HG03135 (cell line): ENCODE measurements around the gene RPL22.
A peak's percentile ranks its signal among the peaks of the same experiment; 100 is the strongest.

Experiments used
- ATAC-seq: cut with Tn5 transposase; IDR thresholded peaks from one replicate; pipeline ENCODE4 v1.9.1; 2021; ENCODE audit warnings: mild to moderate bottlenecking, moderate library complexity; ENCODE audit not compliant: unreplicated experiment

Gene RPL22

DNA sequence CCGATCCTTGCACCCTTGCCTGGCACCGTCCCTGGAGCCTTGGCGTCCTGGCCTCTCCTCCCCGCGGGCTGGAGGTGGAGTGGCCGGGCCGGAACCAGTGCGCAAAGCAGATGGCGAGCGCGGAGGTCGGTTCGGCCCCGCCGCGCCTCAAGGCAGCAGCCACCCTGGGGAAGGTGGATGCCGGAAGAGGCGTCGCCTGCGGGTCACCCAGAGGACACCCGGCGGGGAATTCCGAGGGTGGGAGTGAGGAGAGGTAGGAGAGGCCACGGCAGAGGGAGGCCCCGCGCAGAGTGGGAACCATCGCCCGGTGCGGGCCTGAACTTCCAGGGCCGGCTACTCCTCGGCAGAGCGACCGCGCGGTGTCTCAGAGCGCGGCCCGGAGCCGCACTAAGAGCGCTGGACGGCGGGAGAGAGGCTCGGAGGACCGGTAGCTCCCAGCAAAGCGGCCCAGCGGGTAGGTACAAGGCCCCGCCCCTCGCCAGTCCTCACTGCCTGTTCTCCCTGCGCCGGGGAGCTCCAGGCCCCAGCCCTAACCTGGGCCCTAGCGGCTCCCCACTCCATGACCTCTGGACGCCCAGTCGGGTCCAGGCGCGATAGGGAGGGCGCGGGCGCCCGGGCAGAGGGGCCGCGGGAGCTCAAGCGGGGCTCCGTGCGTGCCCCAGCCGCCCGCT, 6.6 kb upstream of the RPL22 start, which contains the start of gene RNF207:
TSS of gene RNF207 (plus strand) at position 271 of the 671 bp plus-strand sequence. CDS start 417 bp downstream, outside the sequence.
- no peak for ATAC-seq

DNA sequence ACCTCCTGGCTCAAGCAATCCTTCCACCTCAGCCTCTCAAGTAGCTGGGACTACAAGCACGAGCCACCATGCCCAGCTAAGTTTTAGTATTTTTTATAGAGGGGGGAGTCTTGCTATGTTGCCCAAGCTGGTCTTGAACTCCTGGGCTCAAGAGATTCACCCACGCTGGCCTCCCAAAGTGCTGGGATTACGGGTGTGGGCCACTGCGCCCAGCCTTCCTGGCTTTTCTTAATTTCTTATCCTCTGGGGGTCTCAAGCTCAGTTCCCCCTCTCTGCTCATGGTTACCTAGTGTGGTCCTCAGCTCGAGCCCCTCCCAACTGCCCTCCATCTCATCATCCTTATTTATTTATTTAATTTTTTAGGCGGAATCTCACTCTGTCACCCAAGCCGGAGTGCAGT, 2.9 kb upstream of the RPL22 start:
- ATAC-seq, result no peak

DNA sequence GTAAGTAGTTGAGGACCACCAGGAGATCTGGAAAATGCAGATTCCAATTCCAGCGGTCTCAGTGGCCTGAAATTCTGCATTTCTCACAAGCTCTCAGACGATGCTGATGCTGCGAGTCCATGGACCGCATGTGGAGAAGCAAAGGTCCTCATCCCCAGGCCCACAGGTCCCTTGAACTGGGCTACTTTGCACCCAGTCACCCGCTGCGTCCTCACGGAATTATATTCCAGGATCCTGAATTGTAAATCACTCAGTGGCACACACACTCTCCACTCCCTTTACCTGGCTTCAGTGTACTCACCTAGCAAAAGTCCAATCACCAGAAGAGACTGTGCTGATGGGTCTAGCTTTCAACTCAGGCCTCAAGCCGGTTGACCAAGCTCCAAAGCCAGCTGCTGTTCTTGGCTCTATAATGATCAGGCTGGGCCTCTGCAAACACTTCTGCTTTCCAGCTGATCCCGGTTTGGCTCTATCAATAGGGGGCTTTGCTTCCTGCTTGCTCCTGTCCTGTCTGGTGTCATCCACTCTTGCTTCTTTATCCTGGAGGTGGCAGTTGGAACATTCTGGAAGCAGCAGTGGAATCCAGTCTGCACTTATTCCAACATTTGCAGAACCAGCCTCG, 904 bp upstream of the RPL22 start:
- no peak for ATAC-seq

DNA sequence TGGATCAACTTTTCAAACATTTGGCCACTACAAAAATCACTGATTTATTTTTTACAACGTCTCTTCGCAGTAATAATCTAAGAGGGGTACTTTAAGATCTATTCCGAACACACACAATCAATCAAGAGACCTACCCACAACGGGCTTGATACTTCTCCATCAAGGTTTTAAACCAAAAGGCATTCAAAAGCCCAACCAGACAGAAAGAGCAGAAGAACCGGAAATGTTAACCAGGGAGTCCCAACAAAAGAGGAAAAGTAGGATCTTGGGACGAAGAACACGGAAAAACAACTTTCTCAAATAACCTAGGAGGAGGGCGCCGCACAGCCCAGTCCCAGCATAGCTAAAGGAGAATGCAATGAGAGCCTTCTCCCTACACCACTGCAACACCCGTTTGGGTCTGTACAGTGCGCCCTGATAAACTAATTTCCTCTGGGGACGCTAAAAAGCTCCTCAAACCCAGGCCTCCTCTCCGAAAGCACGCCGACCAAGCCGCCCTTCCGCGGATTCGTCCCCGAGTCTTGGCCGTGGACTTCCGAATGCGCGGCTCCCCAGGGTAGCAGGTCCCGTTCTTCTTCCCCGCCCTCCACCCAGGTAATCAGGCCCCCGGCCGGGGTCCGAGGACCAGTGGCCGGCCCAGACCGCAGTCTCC, 623 bp downstream of the RPL22 start:
- peak; percentile 38 for ATAC-seq

DNA sequence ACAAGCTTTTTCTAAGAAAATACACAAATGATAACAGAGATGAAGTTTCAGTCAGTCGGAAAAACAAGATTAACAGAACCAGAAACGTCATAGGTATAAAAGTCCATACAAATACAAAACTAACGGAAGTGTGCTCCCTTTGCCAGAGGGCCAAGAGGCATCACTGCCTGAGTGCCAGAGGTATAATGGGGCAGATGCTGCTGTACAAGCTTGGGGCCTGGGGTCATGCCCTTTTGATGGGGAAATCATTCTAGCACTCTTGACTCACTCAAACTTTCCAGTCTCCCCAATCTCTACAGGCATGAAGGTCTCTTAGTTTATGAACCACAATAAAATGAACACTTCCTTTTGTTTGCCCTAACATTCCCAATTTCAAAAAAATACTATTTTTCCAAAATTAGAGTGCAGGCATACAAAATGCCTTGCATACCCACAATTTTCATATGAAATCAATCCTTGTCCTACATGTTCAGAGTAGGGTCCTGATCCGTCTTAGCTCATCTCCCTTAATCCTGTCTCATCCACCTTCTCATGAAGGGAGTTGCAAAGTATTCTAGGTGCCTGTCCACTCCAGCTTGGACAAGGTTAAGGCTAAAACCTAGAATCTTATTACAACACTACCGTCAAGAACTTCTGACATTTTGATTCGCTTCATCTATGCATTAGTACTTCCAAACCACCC, 1.5 kb downstream of the RPL22 start:
- no peak for ATAC-seq

DNA sequence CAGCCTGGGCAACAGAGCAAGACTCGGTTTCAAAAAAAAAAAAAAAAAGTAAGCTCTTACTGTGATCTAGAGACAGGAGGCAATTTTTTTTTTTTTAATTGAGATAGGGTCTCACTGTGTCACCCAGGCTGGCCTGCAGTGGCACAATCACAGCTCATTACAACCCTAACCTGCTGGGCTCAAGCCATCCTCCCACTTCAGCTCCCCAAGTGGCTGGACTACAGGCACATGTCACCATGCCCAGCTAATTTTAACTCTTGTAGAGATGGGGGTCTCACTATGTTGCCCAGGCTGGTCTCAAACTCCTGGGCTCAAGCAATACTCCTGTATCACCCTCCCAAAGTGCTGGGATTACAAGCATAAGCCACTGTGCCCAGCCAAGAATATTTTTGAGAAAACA, 7.4 kb downstream of the RPL22 start:
- no peak for ATAC-seq

DNA sequence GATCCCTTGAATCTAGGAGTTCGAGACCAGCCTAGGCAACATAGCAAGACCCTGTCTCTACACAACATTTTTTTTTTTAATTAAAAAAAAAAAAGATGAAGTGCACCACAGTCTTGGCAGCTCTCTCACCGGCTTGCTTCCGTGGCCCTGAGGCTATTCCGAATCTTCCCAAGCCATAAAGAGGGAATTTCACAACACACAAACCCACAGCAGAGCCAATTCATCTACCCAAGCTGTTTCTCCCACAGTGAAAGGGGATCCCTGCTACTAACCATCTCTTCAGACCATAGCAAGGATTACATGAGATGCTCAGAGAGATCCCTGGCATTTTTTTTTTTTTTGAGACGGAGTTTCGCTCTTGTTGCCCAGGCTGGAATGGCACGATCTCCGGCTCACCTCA, 10.9 kb downstream of the RPL22 start:
- no peak for ATAC-seq

DNA sequence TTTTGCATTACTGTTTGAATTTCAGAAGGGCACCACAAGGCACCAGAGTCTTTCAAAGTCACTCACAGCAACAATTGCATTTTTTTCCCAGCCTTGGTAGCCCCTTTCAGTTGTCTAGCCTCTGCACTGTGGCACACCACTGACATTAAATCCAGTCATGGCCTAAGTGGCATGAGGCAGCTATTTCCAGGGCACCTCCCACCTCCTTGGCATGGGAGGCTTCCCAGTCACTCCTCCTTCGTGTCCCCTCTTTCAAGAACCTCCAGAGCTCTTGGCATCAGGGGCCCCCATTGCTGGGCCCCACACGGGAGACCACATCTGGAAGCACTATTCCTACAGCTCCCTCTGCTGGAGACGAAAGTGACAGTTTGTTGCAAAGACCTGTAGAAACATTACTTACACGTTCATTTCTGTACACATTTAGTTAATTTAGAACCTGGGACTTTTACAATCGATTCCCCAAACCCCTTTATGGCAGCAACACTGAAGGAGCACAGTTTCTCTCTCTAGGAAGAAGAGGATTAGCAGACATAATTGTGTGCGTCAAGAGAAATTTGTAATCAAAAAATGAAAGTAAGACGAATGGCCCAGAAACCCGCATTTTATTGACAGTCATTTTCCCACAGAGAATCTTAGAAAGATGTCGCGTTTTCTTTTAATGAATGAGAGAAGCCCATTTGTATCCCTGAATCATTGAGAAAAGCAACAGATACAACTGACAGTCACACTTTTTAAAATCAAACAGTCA, 13.6 kb downstream of the RPL22 start:
- no peak for ATAC-seq

DNA sequence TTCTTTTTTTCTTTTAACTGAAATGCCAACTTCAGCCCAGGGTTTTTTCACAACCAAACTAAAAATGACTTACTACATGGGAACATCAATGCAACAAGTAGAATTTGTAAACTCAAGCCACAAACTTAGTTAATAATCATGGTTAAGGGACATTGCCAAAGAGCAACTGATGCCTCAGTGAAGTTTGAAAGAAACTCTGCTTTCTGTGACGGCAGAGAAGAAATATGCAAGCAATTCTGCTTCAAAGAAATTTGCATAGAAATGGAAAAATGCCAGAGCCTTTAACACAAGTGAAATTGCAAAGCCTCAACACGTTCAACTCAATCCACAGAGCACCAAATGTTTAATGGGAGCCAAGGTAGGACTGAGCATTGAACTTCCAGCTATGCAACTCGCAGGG, 14.2 kb downstream of the RPL22 start:
- ATAC-seq, result no peak

DNA sequence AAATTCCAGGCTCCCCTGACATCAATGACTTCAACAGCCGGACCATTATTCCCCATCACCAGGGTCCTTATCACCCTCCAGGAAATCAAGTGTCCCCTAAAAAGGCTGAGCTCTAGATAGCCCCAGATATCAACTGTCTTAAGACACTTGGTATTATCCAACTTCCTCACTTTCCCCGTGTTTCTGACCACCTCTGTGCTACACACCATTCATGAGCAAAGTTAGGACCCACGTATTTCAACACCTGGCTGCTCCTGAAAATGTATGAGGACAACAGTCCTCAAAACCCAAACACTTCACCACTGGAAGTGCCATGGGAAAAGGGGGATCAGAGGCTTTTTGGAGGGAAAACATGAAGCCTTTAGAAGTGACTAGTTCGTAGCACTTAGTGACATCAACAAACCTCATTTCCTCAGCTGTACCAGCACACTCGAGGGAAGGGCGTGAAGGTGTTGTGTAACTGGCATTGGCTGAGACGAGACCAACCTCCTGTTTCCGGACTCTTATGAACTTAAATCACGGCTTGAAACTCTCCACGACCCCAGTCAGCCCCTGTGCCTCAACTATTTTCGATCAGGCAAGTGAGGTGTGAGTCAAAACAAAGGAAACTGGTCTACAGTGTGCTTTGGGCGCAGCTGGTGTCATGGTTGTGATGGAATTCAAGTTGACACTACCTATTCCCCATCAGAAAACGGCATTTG, 15.2 kb downstream of the RPL22 start:
- ATAC-seq, result no peak

DNA sequence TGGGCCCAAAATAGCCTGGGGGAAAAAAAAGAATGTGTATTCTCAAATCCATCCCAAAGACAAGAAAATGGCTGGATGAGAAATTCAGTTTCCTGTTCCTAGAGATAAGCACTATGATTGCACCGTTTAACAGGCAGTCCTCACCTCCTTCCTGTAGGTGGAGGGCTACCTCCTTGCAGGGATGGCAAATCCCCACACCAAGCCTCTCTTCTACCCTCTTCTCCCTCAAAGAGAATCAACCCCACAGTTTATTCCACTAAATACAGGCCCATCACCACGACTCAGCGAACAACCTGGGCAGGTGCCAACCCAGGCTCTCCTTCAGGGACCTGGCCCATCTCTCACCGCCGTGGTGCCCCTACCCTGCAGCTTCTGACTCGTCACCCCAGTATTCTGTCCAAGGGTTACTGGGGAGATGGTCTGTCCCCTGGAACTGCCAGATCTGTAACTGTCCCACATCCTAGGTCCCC, 15.8 kb downstream of the RPL22 start:
- ATAC-seq, result no peak

DNA sequence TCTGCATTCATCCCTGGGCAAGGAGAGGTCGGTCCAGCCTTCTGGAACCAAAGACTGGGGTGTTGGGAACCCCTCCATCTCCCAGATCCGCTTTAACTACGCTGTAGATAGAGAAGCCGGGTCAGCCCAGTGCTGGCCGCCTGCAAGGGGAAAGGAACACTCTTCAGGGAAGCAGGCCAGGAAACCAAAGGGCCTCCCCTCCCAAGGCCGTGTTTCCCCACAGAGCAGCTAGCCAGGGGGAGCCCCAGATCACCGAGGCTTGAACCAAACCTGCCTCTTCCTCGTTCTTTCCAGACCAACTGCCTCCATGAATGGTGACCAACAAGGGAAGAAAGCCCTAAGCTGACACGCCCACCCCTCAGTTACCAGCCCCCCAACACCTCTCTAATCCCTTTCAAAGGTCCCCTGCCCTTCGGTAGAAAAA, 18.0 kb downstream of the RPL22 start:
- no peak for ATAC-seq

DNA sequence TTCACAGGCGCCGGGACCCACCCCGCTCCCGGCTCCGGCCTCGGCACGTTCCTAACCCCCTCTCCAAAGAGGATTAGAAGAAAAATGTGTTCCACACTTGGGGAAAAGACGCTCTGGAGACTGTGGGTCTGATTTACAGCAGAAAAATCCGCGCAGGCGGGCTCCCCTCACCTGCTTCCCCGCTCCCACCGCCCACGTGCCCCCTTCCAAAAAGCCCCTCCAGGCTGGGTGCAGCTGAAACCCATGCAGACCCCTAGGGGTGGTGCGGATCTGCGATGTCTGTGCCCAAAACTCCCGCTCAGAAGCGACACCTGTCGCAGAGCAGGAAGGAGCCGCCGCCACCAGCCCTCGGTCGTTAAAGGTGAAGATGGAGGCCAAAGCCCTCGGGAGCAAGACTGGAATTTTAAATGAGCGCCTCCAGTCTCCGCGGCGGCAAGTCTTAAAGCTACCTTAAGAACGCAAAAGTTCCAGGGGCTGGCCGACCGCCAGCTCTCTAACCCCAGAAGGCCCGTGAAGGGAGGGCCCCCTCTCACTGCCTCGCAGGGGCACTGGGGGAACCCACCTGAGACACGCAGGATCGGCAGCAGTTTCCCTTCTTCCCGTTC, 18.6 kb downstream of the RPL22 start:
- ATAC-seq, result no peak

DNA sequence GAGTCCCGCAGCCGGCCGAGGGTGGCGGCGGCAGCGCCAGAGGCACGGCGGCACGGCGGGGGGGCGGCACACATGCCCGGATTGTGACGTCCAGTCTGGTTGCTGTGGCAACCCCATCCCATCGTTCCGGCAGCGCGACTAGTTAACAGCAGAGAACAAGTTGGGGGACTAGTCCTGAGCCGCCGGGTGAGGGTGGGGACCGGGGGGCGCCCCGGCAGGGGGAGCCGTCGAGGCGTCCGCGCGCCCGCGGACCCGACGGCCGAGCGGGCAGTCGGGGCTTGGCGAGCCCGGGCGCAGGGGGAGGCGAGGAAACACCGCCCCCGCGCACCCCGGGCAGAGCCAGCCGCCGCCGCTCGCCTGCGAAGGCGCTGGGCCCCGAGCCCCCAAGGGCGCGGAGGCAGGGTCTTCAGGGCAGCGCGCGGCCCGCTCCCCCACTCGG, 19.1 kb downstream of the RPL22 start, which contains the start of gene CHD5:
TSS of gene CHD5 (minus strand) at position 54 of the 439 bp plus-strand sequence. CDS start 298 bp downstream, outside the sequence.
- no peak for ATAC-seq

DNA sequence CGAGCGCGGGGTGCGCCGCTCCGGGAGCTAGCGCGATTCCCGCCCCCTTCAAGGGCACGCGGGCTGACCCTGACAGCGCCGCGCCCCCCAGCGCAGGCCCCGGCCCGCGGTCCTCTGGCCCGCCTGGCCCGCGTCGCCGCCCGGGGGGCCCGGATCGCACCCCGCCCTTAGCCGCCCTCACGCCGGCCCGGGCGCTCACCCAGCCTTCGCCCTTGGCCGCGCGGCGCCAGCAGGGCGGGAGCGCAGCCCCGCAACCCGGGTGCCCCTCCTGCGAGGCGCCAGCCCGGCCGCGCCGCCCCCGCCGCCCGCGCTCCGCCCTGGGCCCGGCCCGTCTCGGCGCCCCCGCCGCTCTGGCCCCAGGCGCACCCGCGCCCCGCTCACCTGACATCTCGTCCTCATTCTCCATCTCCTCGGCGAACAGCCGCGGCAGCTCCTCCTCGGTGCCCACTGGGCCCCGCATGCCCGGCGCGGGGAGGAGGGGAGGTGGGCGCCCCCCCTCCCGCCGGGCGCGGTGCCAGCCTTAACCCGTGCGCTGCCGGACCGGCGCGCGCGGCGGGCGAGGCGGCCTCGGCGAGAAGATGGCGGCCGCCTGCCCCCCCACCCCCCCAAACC, 19.7 kb downstream of the RPL22 start:
- no peak for ATAC-seq

DNA sequence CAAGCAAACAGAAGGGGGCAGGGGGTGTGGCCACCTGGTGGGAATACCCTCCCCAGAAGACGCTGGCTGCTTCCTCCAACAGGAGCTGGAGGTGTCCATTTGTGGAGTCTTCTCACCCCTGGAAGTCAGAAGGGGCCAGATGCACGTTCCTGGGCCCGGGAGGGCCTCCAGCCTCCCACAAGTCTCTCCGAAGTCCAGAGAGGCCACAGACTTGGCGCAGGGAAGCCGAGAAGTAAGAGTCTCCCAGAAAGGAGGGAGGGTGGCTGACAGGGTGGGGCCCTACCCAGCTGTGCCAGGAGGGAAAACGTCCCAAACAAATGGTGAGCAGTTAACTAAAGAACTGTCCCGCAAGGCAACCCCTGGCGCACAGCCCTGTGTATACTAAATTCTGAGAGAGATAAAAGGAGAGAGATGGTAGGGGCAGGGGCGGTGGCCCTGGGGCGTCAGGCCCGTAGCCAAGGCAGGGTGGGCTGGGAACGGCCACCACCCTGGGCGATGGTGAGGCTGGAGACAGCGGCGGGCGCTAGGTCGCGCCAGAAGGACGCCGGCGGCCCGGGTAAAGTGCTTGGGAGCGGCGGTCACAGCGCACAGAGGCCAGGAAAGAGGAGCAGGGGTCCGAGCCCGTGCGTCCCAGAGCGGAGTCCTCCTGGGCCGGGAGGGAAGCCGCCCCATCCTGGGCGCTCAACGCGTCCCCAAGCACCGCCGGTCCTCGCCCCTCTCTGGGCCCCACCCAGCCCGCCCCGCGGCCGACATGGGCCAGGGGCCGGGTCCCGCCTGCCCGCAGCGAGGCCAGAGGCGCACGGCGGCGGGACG, 20.4 kb downstream of the RPL22 start:
- ATAC-seq, result no peak

DNA sequence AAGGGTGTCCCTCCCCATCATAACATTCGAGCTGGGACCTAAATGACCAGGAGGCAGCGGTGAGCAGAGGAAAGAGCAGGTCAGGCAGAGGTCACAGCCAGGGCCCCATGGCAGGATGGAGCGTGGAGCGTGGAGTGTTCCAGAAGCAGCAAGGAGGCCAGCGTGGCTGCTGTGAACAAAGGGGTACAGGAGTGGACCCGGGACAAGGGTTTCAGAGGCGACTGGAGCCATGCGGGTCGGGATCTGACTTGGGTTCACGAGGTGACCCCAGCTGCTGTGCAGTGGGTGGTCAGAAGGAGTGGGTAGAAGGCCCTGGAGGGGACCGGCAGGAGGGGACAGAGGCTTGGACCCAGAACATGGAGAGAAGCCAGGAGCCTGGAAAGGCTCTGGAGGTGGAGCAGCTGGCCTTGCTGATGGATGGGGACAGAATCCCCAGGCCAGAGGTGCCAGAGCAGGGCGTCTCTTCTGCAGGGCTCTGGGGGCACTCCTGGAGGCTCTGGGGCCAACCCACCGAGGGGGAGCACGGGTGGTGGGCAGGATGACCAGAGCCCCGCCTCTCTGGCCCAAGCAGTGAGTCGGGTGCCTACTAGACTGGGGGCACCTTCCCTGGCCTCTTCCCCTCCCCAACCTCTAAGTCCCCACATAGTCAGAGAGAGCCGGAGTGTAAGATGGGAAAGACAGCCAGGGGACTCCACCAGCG, 21.6 kb downstream of the RPL22 start:
- ATAC-seq, result no peak

DNA sequence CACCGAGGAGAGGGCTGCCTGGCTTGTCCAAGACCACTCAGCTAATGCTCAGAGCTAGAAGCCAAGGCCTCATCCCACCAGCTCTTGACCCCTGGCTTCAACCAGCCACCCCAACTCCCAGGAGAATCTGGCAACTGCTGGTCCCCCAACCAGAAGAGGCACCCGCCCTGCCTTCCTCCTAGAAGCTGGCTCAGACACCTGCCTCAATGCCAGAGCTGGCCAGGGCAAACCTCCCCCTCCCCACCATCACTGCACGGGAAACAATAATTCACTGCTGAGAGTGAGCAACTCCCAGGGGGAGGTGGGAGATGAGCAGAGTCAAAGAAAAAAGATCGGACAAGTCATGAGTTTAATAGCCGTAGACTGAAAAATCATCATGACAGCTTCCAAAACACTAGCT, 22.6 kb downstream of the RPL22 start:
- ATAC-seq, result no peak
